Suprapubic skin (tissue), 4 donors: Measurements from ENCODE around the gene PPP2R2C.

Source experiments
- CTCF ChIP-seq, 2 donors: fragments of 200-600 bp in 1 of 2; fragments of 450-650 bp in 1 of 2; sonication (generic) in 1 of 2; IDR thresholded peaks; one replicate each; pipeline ENCODE4 v1.5.1; 2016 to 2019; ENCODE audit warnings: antibody characterized with exemption in 2 of 2, mild to moderate bottlenecking in 1 of 2, moderate library complexity in 1 of 2
- POLR2A ChIP-seq, 2 donors: fragments of 450-650 bp; IDR thresholded peaks; one replicate each; pipeline ENCODE4 v1.6.1; 2017; ENCODE audit warnings: antibody characterized with exemption in 2 of 2, mild to moderate bottlenecking in 2 of 2, moderate library complexity in 2 of 2
- POLR2AphosphoS5 ChIP-seq, 3 donors: sonication (generic); formaldehyde crosslinking; IDR thresholded peaks; one replicate each; pipeline ENCODE4 v1.6.1; 2017; ENCODE audit warnings: antibody characterized with exemption in 3 of 3

DNA sequence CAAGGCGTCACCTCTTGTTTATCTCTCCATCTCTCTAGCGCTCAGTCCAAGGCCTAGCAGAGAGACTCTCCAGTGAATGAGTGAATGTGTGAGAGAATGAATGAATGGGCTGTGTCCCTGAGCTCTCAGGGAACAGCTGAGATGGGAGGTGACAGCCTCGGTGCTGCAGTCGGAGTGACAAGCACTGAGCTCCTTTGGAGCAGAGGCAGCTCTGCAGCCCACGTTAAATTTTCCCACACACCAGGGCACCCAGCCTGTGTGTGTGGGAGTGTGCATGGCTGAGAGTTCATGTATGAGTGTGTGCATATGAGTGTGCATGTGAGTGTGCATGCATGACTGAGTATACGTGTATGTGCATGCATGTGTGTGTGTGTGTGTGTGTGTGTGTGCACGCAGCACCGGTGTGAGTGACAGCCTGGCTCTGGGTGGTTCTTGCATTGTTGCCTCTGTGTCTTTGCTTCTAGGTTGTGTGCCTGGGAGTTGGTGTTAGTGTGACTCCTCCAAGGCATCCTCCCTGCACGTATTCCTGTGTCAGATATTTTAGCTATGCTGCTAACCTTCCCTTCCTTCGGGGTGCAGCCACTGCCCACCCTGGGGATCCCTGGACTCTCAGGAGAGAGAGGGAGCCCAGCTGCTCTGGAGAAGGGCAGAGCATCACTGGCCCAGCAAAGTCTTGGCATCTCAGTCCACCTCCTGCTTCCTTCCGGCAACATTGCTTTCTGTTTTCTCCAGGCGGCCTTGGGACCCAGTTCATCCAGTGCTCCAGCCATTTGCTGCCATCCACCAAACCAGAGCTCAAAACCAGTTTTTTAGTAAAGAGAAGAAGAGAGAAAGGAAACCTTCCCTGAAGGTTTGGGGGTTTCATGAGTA is 98.6 kb downstream of the PPP2R2C start:
- no peak for TF ChIP-seq CTCF (IDR thresholded peaks at IDR 0.05)
- TF ChIP-seq POLR2A (IDR thresholded peaks at IDR 0.05), result no peak
- TF ChIP-seq POLR2AphosphoS5 (IDR thresholded peaks at IDR 0.05), result no peak
